Measurements from ENCODE around the gene DDB1.

DDB1 gene

DNA sequence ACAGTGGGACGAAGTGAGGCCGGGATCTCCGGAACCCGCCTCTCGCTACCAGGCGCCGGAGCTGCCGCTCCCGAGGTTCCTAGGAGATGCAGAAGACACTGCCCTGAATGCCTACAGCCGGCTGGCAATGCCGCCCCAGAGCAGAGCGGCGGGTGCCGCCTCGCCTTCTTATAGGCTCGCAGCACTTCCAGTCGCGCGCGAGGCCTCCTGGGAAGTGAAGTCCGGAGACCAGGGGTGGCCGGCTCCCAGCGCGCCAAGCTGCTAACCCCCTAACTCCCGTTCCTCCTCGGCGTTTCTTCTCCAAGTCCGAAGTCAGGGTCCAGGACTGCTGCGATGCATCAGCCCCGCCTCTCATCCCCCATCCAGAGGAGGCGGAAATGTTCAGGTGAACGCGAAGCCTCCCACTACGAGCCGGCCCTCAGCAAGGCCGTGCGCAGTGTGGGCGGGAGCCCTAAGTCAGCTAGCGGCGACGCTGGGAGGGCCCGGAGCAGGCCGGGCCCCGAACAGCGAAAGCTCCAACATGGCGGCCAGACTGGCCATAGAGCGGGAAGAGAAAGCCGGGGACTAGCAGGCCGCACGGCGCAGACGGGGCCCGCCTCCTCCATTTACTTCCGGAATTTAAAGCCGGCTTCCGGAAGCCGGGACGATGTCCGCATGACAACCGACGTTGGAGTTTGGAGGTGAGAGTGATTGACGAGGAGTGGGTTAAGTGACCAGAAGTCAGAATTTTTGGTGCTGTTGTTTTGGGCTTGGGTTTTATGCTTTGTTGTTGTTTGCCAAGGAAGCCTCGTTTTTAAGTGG lies 29.0 kb upstream of the DDB1 start, which contains the start of the genes CYB561A3 and TMEM138:
CYB561A3 (minus strand) TSS at position 142 of the 801 bp plus-strand sequence. CDS start 5,169 bp downstream, outside the sequence.
TMEM138 (plus strand) TSS at position 634 of the 801 bp plus-strand sequence. CDS start 2,017 bp downstream, outside the sequence.
- in situ Hi-C loops (cut with MboI; ENCODE audit: low pct_unique_long_range_greater_than_20kb, low sequenced_read_pairs, unreplicated experiment), result no loop called here
- TF ChIP-seq, protein P1, sequence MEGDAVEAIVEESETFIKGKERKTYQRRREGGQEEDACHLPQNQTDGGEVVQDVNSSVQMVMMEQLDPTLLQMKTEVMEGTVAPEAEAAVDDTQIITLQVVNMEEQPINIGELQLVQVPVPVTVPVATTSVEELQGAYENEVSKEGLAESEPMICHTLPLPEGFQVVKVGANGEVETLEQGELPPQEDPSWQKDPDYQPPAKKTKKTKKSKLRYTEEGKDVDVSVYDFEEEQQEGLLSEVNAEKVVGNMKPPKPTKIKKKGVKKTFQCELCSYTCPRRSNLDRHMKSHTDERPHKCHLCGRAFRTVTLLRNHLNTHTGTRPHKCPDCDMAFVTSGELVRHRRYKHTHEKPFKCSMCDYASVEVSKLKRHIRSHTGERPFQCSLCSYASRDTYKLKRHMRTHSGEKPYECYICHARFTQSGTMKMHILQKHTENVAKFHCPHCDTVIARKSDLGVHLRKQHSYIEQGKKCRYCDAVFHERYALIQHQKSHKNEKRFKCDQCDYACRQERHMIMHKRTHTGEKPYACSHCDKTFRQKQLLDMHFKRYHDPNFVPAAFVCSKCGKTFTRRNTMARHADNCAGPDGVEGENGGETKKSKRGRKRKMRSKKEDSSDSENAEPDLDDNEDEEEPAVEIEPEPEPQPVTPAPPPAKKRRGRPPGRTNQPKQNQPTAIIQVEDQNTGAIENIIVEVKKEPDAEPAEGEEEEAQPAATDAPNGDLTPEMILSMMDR (IDR thresholded peaks at IDR 0.05; ENCODE audit: extremely low read depth, insufficient read depth, missing control alignments), result no peak
- peak; percentile 88 for DNase-seq (ENCODE audit: low spot score)

DNA sequence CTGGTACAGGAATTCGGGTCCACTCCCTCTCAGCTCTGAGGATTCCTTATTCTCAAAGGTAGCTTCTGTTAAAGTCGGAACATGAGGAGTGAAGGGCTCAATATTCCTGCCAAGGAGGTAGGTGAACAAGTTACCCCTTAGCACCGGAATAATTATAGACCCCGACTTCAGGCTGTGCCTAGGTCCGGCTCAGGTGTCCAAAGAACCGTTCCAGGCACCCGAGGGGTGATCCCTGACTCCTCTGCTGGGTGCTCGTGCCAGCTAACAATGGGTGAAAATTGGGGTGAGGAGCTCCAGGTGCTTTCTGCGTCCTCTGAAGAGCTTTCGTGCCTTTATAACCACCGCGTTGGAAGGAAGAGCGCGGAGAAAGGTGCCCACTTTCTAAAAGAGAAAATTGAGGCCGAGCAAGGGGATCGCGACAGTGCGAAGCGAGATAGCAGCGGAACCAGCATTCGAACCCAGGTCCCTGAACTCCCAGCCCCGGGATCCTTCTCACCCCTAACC lies 28.4 kb upstream of the DDB1 start:
- TF ChIP-seq, protein P1 (IDR thresholded peaks at IDR 0.05; ENCODE audit: extremely low read depth, insufficient read depth, missing control alignments), result no peak
- in situ Hi-C loops (cut with MboI; ENCODE audit: low pct_unique_long_range_greater_than_20kb, low sequenced_read_pairs, unreplicated experiment), result no loop called here
- no peak for DNase-seq (ENCODE audit: low spot score)

DNA sequence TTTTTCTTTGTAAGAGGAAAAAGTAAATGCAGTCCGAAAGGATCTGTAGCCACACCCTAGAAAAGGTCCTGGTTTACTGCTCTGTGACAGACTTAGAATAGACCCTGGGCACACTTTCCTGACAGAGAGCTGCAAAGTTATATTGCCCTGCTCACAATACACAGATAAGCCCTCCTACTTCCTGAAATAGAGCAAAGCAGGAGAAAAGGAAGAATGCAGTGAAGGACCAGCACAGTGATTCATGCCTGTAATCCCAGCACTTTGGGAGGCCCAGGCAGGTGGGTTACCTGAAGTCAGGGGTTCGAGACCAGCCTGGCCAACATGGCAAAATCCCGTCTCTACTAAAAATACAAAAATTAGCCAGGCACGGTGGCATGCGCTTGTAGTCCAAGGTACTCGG lies 26.6 kb upstream of the DDB1 start:
- in situ Hi-C loops (cut with MboI; ENCODE audit: low pct_unique_long_range_greater_than_20kb, low sequenced_read_pairs, unreplicated experiment), result no loop called here
- TF ChIP-seq, protein P1 (IDR thresholded peaks at IDR 0.05; ENCODE audit: extremely low read depth, insufficient read depth, missing control alignments), result no peak

DNA sequence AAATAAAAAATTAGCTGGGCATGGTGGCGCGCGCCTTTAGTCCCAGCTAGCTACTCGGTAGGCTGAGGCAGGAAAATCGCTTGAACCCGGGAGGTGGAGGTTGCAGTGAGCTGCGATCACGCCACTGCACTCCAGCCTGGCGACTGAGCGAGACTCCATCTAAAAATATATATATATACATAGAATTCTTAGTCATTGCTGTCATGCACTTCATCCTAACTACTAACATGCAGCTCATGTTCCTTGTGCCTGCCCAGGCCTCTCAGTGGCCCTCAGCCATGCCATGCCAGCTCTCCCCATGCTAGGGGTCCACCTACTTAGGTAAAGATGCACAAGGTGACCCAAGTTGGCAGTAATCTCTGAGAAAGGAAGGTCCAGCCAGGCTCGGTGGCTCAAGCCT lies 25.7 kb upstream of the DDB1 start:
- in situ Hi-C loops (cut with MboI; ENCODE audit: low pct_unique_long_range_greater_than_20kb, low sequenced_read_pairs, unreplicated experiment), result no loop called here
- TF ChIP-seq, protein P1 (IDR thresholded peaks at IDR 0.05; ENCODE audit: extremely low read depth, insufficient read depth, missing control alignments), result no peak
- no peak for DNase-seq (ENCODE audit: low spot score)

More for the DNA sequence above, 26.6 kb upstream of the DDB1 start:
- DNase-seq (ENCODE audit: low spot score), result no peak

DNA sequence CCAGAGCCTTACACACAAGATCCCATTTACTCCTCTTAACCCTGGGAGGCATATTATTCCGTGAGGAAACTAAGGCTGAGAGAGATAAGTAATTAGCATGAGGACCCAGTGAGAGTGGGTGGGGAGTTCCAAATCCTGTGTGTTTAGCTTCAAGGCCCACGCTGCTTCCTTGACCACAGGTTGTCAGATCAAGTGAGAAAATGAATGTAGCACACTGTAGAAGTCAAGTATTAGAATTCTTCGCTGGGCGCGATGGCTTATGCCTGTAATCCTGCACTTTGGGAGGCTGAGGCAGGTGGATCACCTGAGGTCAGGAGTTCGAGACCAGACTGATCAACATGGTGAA lies 25.0 kb upstream of the DDB1 start:
- in situ Hi-C loops (cut with MboI; ENCODE audit: low pct_unique_long_range_greater_than_20kb, low sequenced_read_pairs, unreplicated experiment), result no loop called here
- TF ChIP-seq, protein P1 (IDR thresholded peaks at IDR 0.05; ENCODE audit: extremely low read depth, insufficient read depth, missing control alignments), result no peak
- DNase-seq (ENCODE audit: low spot score), result no peak

DNA sequence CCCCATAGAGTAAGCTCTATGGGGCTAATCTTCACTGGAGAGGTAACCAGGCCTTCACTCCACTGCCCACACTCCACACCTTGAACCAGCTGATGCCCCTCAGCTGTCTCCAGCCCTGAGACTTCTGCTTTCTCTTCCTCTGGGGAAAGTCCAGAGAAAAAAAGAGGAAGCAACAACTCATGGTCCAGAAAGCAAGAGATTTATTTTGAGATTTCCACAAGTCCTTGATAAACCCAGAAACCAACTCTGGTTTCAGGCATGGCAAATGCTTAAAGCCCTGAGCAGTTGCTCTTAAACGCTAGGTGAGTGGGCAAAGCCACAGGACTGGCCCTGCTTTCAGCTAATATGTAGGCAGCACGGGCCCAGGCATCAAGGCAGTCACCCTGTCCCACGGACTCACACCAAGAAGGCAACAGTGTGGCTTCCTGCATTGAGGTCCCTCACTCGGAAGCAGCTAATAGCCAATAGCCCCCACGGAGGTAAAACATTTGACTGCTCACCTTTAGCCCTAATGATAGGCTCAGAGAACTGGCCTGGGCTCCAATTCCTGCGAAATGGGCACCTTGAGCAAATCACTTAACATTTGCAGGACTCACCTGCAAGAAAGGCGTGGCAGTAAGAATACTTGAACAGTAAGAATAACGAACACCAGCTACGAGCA lies 24.5 kb upstream of the DDB1 start:
- peak; percentile 57 for DNase-seq (ENCODE audit: low spot score)
- in situ Hi-C loops (cut with MboI; ENCODE audit: low pct_unique_long_range_greater_than_20kb, low sequenced_read_pairs, unreplicated experiment), result no loop called here

More for the DNA sequence above, 24.5 kb upstream of the DDB1 start:
- TF ChIP-seq, protein P1 (IDR thresholded peaks at IDR 0.05; ENCODE audit: extremely low read depth, insufficient read depth, missing control alignments), result no peak

All from GM13977 (cell line).